HG03457 (cell line): Measurements from ENCODE around the gene FGF8.

Experiments
- ATAC-seq: cut with Tn5 transposase; IDR thresholded peaks from one replicate; pipeline ENCODE4 v1.9.1; 2021; ENCODE audit warnings: moderate number of reproducible peaks; ENCODE audit not compliant: unreplicated experiment

The FGF8 gene

GRCh38 chr10:101770331-101771215 lies 5.3 kb downstream of the FGF8 start:
- no peak for ATAC-seq

GRCh38 chr10:101769541-101770180 lies 6.3 kb downstream of the FGF8 start:
- no peak for ATAC-seq

- ATAC-seq, result no peak
Measured at GRCh38 chr10:101768791-101769170, 7.1 kb downstream of the FGF8 start.

GRCh38 chr10:101767966-101768790 lies 7.7 kb downstream of the FGF8 start:
- no peak for ATAC-seq

- ATAC-seq, result no peak
Measured at GRCh38 chr10:101767600-101767945, 8.3 kb downstream of the FGF8 start.

GRCh38 chr10:101766753-101767599 lies 8.9 kb downstream of the FGF8 start:
- no peak for ATAC-seq

- no peak for ATAC-seq
Measured at GRCh38 chr10:101766306-101766705, 9.6 kb downstream of the FGF8 start.

- no peak for ATAC-seq
Measured at GRCh38 chr10:101763141-101763846, 12.6 kb downstream of the FGF8 start.

- ATAC-seq, result no peak
Measured at GRCh38 chr10:101762736-101763135, 13.2 kb downstream of the FGF8 start.

- no peak for ATAC-seq
Measured at GRCh38 chr10:101761226-101761625, 14.7 kb downstream of the FGF8 start.

- ATAC-seq, result no peak
Measured at GRCh38 chr10:101760510-101760909, 15.4 kb downstream of the FGF8 start.

GRCh38 chr10:101759309-101760247 lies 16.3 kb downstream of the FGF8 start:
- no peak for ATAC-seq

GRCh38 chr10:101758858-101759257 lies 17.1 kb downstream of the FGF8 start:
- ATAC-seq, result no peak

GRCh38 chr10:101752241-101752640 lies 23.7 kb downstream of the FGF8 start:
- no peak for ATAC-seq

GRCh38 chr10:101749047-101750016 lies 26.6 kb downstream of the FGF8 start:
- no peak for ATAC-seq

GRCh38 chr10:101748496-101748895 lies 27.4 kb downstream of the FGF8 start:
- no peak for ATAC-seq

GRCh38 chr10:101745074-101745696 lies 30.7 kb downstream of the FGF8 start:
- no peak for ATAC-seq
